SK-N-MC (cell line): ENCODE data around the gene MYLIP.

ENCODE experiments used
- DNase-seq: peaks from one replicate; pipeline ENCODE4 v3.0.0-alpha.2; 2011; ENCODE audit warnings: low read depth, low spot score
- H3K27ac ChIP-seq: fragments of 200-600 bp; sonication (generic); 2 replicates; pipeline ENCODE4 v1.5.1; 2016; ENCODE audit warnings: mixed run types
- H3K36me3 ChIP-seq: fragments of 200-600 bp; sonication (generic); 2 replicates; pipeline ENCODE4 v1.6.1; 2017; ENCODE audit warnings: antibody characterized with exemption, low read length, mixed read lengths; ENCODE audit not compliant: insufficient read depth
- H3K4me3 ChIP-seq: fragments of 200-600 bp; sonication (generic); 2 replicates; pipeline ENCODE4 v1.5.1; 2016
- H3K9ac ChIP-seq: fragments of 200-600 bp; sonication (generic); 2 replicates; pipeline ENCODE4 v1.8.0; 2017; ENCODE audit warnings: mixed run types, mixed read lengths; ENCODE audit not compliant: insufficient read length
- H3K9me3 ChIP-seq: fragments of 200-600 bp; sonication (generic); 2 replicates; pipeline ENCODE4 v1.6.1; 2017; ENCODE audit warnings: low read depth, mild to moderate bottlenecking, antibody characterized with exemption, low read length, moderate library complexity, mixed read lengths
- EZH2 ChIP-seq: fragments of 200-600 bp; sonication (generic); IDR thresholded peaks from one replicate; pipeline ENCODE4 v1.6.1; 2017; ENCODE audit warnings: antibody characterized with exemption
- FOXP2 ChIP-seq: optimal IDR thresholded peaks from 2 replicates; pipeline ENCODE3; 2011; ENCODE audit warnings: mild to moderate bottlenecking, moderate library complexity; ENCODE audit not compliant: insufficient read depth; ENCODE audit errors: extremely low read length, control extremely low read depth
- POLR2AphosphoS5 ChIP-seq: IDR thresholded peaks from 2 replicates; pipeline ENCODE4 v1.6.1; 2012; ENCODE audit warnings: mild to moderate bottlenecking, low read depth, low read length, borderline replicate concordance

Gene MYLIP

DNA sequence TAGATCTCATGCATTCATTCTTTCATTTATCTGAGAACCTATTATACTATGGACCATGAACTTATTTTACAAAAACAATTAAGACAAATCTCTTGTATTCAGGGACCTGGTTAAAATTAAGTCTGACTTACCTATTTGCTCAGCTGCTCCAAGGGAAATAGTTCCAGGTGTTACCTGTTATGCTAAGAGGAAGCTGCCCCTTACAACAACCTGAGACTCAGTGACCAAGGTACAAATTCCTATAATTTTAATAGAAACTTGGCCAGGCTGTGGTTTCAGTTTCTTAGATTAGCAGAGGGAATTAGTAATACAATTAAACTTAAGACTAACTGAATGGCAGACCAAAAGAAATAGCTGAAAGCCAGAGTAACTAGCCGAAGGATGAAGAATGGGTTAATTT is 61.3 kb downstream of the MYLIP start:
- no peak overlapping the region for H3K9ac ChIP-seq
- no peak overlapping the region for H3K27ac ChIP-seq
- no peak for TF ChIP-seq EZH2
- TF ChIP-seq POLR2AphosphoS5 = no peak
- TF ChIP-seq FOXP2 = no peak
- H3K4me3 ChIP-seq = no peak overlapping the region
- H3K9me3 ChIP-seq = no peaks in the 10 kb centered on the region
- H3K36me3 ChIP-seq = no peaks in the 10 kb centered on the region
- DNase-seq = no peak

DNA sequence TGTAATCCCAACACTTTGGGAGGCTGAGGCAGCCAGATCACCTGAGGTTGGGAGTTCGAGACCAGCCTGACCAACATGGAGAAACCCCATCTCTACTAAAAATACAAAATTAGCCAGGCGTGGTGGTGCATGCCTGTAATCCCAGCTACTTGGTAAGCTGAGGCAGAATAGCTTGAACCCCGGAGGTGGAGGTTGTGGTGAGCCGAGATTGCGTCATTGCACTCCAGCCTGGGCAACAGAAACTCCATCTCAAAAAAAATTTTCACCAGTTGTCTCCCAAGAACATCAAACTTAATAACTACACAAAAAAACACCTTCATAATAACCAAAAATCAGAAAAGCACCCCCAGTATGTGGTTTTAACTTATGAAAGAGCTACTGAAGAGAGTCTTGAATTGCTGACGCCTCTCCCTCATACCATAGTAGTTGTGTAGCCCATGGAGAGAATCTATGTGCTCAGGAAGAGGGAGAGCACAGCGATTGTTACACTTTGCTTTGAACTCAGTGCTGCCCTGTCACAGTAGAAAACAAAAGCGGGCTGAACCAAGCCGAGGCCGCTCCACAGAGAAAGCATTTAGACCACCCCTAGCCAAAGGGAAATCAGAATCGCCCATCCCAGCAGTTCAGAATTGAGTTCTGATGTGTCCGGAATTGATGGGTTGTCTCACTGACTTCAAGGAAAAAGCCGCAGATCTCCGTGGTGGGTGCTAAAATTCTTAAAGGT is 67.5 kb downstream of the MYLIP start:
- DNase-seq = no peak
- Histone ChIP-seq H3K9me3 (no peaks in the 10 kb centered on the region), H3K4me3 (no peak overlapping the region), H3K27ac (no peak overlapping the region), H3K9ac (no peak overlapping the region), H3K36me3 (no peaks in the 10 kb centered on the region)
- no peak for TF ChIP-seq EZH2
- TF ChIP-seq POLR2AphosphoS5 = no peak
- no peak for TF ChIP-seq FOXP2

DNA sequence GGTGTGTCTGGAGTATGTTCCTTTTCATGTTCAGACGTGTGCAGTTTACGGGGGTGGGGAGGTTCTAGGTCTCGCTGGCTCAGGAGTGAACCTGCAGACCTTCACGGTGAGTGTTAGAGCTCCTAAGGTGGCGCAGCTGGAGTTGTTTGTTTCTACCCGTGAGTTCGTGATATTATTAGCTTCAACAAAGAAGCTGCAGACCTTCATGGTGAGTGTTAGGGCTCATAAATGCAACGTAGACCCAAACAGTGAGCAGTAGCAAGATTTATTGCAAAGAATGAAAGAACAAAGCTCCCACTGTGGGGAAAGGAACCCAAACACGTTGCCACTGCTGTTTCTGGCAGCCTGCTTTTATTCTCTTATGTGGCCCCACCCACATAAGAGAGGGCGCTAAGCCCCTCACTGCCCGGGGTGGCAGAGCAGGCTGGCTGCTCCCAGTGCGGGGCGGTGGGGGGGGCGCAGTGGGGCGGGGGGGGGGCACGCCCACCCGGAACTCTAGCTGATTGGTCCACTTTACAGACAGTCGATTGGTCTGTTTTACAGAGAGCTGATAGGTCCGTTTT is 68.2 kb downstream of the MYLIP start:
- TF ChIP-seq EZH2 = no peak
- TF ChIP-seq FOXP2 = no peak
- TF ChIP-seq POLR2AphosphoS5 = no peak
- H3K4me3 ChIP-seq = no peak overlapping the region

More for the DNA sequence above, 68.2 kb downstream of the MYLIP start:
- no peak for DNase-seq
- no peaks in the 10 kb centered on the region for H3K36me3 ChIP-seq
- H3K9me3 ChIP-seq = no peaks in the 10 kb centered on the region
- H3K9ac ChIP-seq = no peak overlapping the region
- no peak overlapping the region for H3K27ac ChIP-seq
